ENCODE data around the gene BCL2L14.

GRCh38 chr12:12034344-12034743 is 36.4 kb upstream of the BCL2L14 start:
- TF ChIP-seq EZH2 (IDR thresholded peaks at IDR 0.05; ENCODE audit: borderline replicate concordance, insufficient read depth, low read depth, low read length, poor library complexity, severe bottlenecking): no peak
- TF ChIP-seq, protein P1, sequence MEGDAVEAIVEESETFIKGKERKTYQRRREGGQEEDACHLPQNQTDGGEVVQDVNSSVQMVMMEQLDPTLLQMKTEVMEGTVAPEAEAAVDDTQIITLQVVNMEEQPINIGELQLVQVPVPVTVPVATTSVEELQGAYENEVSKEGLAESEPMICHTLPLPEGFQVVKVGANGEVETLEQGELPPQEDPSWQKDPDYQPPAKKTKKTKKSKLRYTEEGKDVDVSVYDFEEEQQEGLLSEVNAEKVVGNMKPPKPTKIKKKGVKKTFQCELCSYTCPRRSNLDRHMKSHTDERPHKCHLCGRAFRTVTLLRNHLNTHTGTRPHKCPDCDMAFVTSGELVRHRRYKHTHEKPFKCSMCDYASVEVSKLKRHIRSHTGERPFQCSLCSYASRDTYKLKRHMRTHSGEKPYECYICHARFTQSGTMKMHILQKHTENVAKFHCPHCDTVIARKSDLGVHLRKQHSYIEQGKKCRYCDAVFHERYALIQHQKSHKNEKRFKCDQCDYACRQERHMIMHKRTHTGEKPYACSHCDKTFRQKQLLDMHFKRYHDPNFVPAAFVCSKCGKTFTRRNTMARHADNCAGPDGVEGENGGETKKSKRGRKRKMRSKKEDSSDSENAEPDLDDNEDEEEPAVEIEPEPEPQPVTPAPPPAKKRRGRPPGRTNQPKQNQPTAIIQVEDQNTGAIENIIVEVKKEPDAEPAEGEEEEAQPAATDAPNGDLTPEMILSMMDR (IDR thresholded peaks at IDR 0.05): no peak

Data from B cell (primary cell).